Astrocyte (in vitro differentiated cells and primary cell): ENCODE results near the gene METTL16.

ENCODE experiments used
- EZH2 ChIP-seq: IDR thresholded peaks from 2 replicates; pipeline ENCODE4 v1.6.1; 2012; ENCODE audit warnings: mild to moderate bottlenecking, low read length, inconsistent platforms; ENCODE audit not compliant: insufficient read depth
- TF ChIP-seq, protein P1 (sequence below): IDR thresholded peaks from 2 replicates; pipeline ENCODE4 v1.5.1; 2011; ENCODE audit warnings: low read depth, mild to moderate bottlenecking, inconsistent platforms, low read length, moderate library complexity; ENCODE audit not compliant: insufficient read depth

GRCh38 chr17:2542456-2542855 lies 30.8 kb upstream of the METTL16 start:
- TF ChIP-seq, protein P1, sequence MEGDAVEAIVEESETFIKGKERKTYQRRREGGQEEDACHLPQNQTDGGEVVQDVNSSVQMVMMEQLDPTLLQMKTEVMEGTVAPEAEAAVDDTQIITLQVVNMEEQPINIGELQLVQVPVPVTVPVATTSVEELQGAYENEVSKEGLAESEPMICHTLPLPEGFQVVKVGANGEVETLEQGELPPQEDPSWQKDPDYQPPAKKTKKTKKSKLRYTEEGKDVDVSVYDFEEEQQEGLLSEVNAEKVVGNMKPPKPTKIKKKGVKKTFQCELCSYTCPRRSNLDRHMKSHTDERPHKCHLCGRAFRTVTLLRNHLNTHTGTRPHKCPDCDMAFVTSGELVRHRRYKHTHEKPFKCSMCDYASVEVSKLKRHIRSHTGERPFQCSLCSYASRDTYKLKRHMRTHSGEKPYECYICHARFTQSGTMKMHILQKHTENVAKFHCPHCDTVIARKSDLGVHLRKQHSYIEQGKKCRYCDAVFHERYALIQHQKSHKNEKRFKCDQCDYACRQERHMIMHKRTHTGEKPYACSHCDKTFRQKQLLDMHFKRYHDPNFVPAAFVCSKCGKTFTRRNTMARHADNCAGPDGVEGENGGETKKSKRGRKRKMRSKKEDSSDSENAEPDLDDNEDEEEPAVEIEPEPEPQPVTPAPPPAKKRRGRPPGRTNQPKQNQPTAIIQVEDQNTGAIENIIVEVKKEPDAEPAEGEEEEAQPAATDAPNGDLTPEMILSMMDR: no peak
- no peak for TF ChIP-seq EZH2
